Epithelial cell of esophagus (primary cell): Measurements from ENCODE around the gene AKAP6.

Source experiments
- DNase-seq: peaks from one replicate; pipeline ENCODE4 v3.0.0; 2010; ENCODE audit warnings: low read depth
- H3K4me3 ChIP-seq: 2 replicates; pipeline ENCODE4 v1.5.1; 2011; ENCODE audit warnings: mild to moderate bottlenecking, low read length, control low read depth
- CTCF ChIP-seq: IDR thresholded peaks from 2 replicates; pipeline ENCODE4 v1.5.1; 2011; ENCODE audit warnings: low read depth, mild to moderate bottlenecking, low read length, control low read depth, inconsistent platforms; ENCODE audit not compliant: insufficient read depth; ENCODE audit errors: missing control alignments

AKAP6 gene

DNA sequence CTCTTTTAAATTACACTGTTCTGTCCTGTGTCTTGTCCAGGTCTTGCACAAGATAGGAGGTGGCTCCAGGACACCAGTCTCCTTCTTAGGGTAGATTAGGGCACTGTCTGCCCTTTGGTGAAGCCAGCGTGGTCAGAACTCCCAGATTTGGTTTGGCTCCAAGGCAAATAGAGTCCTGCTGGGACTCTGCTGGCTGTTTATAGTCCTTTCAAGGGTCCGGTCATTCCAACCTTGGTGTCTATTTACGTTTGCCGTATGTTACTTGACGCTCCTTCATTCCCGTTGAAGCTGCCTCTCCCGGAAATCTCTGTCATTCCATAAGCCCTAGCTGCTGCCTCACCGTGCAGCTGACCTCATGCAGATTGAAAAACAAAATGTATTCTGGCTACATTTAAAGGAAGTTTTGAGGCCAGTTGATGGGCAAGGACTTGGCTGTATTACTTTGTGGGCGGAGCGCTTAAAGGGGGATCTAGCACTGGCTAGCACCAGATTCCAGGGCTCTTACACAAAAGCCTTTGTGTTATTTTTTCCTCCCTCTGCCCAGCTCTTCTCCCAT lies 180.6 kb downstream of the AKAP6 start:
- H3K4me3 ChIP-seq, result no peak overlapping the region
- TF ChIP-seq CTCF, result no peak
- DNase-seq, result peak; percentile 94

GRCh38 chr14:32510815-32511214 lies 181.7 kb downstream of the AKAP6 start:
- TF ChIP-seq CTCF, result no peak
- no peak overlapping the region for H3K4me3 ChIP-seq
- no peak for DNase-seq

- no peak for TF ChIP-seq CTCF
- H3K4me3 ChIP-seq, result no peak overlapping the region
- DNase-seq, result no peak
Observed at GRCh38 chr14:32512348-32512747, 183.2 kb downstream of the AKAP6 start.

DNA sequence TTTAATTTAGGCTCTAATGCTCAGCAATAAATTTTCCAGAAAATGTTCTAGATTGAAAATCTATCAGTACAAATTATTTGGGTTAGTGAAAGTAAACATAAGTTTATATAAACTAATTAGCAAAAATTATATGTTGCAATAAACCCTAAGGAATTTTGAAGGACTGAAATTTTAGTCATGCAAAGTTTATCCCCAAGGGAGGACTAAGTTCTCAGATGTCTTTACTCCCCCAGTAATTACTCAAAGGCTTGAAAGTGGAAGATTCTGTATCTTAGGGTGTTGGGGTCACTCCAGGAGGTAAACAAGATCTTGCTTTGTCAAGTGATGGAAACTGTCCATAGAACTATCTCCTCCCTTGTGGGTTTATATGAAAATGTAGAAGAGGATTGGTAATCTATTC lies 183.7 kb downstream of the AKAP6 start:
- H3K4me3 ChIP-seq, result no peak overlapping the region
- DNase-seq, result no peak
- TF ChIP-seq CTCF, result no peak

DNA sequence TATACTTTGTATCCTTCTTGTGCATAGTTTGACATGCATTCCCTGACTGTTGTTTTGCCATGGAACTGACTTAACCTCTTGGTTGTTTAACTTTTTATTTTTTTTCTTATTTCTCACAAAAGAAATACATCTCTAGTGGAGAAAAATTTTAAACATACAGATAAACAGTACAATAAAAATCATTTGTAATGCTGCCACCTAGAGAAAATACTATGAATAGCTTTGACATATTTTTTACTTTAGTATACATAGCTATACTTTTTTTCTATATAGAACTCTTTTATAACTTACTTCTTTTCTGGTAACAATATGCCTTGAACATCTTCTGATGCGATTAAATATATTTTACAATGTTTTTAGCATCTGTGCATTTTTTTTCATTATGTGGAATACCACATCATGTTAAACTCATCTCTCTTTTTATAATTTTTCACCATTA lies 184.5 kb downstream of the AKAP6 start:
- no peak for TF ChIP-seq CTCF
- DNase-seq, result peak; percentile 24
- H3K4me3 ChIP-seq, result no peak overlapping the region

DNA sequence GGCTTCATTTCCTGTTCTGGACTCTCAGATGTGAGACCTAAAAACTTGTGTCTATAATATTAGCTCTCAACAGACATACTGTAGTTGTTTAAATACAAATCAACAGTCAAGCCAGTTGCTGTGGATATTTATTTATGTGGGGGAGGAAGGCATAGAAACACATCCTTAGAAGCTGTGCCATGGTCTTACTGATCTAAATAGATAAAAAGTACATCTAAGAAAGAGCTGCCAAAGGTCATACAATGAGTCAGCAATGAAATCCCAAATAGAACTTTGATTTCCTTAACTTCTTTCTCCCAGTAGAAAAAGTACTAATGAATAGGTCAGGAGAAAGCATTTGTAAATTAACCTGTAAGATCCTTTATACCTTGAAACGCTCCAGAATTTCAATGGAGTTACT lies 185.1 kb downstream of the AKAP6 start:
- DNase-seq, result no peak
- no peak for TF ChIP-seq CTCF
- no peak overlapping the region for H3K4me3 ChIP-seq

- DNase-seq, result no peak
- TF ChIP-seq CTCF, result no peak
- H3K4me3 ChIP-seq, result no peak overlapping the region
Observed at GRCh38 chr14:32514681-32515080, 185.6 kb downstream of the AKAP6 start.
